MG63 (cell line): ENCODE results near the gene AP4M1. TPM values are rescaled to one million over a fixed set of nuclear protein-coding genes. Genes with fewer than 3 reads are reported as not detected.

Experiments used
- DNase-seq: peaks from one replicate; pipeline ENCODE4 v3.0.0-alpha.2; 2020
- H3K27me3 ChIP-seq: fragments of 250-450 bp; sonication (Bioruptor Pico); 2 replicates; pipeline ENCODE4 v1.5.1; 2020; ENCODE audit warnings: mild to moderate bottlenecking, moderate library complexity
- H3K36me3 ChIP-seq: fragments of 250-450 bp; sonication (Bioruptor Pico); 2 replicates; pipeline ENCODE4 v1.5.1; 2020; ENCODE audit warnings: mild to moderate bottlenecking, moderate library complexity
- H3K4me3 ChIP-seq: fragments of 250-450 bp; sonication (Bioruptor Pico); 2 replicates; pipeline ENCODE4 v1.5.1; 2020; ENCODE audit warnings: mild to moderate bottlenecking, moderate library complexity
- H3K9me3 ChIP-seq: fragments of 250-450 bp; sonication (Bioruptor Pico); 2 replicates; pipeline ENCODE4 v1.5.1; 2020; ENCODE audit warnings: mild to moderate bottlenecking, moderate library complexity
- total RNA-seq: library from RNA; depleted of rRNA; stranded (reverse); fragments of >200 nt; shearing (Covaris generic); gene quantifications from 2 replicates; pipeline ENCODE4 v1.2.3, GENCODE V29; 2014; ENCODE audit warnings: low replicate concordance; rRNA removed

The AP4M1 gene, protein sequence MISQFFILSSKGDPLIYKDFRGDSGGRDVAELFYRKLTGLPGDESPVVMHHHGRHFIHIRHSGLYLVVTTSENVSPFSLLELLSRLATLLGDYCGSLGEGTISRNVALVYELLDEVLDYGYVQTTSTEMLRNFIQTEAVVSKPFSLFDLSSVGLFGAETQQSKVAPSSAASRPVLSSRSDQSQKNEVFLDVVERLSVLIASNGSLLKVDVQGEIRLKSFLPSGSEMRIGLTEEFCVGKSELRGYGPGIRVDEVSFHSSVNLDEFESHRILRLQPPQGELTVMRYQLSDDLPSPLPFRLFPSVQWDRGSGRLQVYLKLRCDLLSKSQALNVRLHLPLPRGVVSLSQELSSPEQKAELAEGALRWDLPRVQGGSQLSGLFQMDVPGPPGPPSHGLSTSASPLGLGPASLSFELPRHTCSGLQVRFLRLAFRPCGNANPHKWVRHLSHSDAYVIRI
- 16.8 and 28.4 TPM in 2 replicates for total RNA-seq

GRCh38 chr7:100101016-100101862, at the start of gene AP4M1, which contains the start of gene MCM7:
Gene AP4M1, plus strand, starts transcription at chr7:100101643. Its CDS starts 72 bp downstream, at chr7:100101715.
Gene MCM7, minus strand, starts transcription at chr7:100101397. Its CDS starts 103 bp downstream, at chr7:100101294.
- no peaks in the 10 kb centered on the region for H3K9me3 ChIP-seq
- peak within 1 kb of the TSS; percentile 84 for H3K4me3 ChIP-seq
- peak; percentile 98 for DNase-seq
- no peaks in the 10 kb centered on the region for H3K27me3 ChIP-seq
- H3K36me3 ChIP-seq = peaks cover 35% of the 10 kb centered on the region

DNA sequence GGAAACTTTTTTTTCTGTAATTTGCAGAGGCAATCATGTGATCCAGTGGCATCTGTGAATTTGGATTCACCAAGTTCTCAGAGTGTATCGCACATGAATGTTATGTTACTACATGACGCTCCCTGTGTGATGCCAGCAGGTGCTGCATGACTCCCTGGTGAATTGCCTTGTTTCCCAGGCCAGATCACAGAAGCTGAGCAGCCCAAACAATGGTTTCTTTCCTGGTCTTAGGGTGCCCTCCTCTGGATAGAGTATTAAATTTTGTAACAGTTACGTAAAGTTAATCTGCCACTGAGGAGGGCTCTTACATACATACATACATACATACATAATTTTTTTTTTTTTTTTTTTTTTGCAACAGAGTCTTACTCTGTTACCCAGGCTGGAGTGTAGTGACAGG, 48.2 kb upstream of the AP4M1 start:
- Histone ChIP-seq H3K4me3 (no peak overlapping the region), H3K36me3 (no peaks in the 10 kb centered on the region), H3K9me3 (no peaks in the 10 kb centered on the region), H3K27me3 (no peaks in the 10 kb centered on the region)
- peak; percentile 15 for DNase-seq

DNA sequence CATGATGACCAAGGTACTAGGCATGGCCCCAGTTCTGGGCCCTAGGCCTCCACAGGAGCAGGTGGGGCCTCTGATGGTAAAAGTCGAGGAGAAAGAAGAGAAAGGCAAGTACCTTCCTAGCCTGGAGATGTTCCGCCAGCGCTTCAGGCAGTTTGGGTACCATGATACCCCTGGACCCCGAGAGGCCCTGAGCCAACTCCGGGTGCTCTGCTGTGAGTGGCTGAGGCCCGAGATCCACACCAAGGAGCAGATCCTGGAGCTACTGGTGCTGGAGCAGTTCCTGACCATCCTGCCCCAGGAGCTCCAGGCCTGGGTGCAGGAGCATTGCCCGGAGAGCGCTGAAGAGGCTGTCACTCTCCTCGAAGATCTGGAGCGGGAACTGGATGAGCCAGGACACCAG, 44.4 kb upstream of the AP4M1 start:
- Histone ChIP-seq H3K4me3 (no peak overlapping the region), H3K9me3 (no peaks in the 10 kb centered on the region), H3K27me3 (no peaks in the 10 kb centered on the region), H3K36me3 (no peaks in the 10 kb centered on the region)
- no peak for DNase-seq

DNA sequence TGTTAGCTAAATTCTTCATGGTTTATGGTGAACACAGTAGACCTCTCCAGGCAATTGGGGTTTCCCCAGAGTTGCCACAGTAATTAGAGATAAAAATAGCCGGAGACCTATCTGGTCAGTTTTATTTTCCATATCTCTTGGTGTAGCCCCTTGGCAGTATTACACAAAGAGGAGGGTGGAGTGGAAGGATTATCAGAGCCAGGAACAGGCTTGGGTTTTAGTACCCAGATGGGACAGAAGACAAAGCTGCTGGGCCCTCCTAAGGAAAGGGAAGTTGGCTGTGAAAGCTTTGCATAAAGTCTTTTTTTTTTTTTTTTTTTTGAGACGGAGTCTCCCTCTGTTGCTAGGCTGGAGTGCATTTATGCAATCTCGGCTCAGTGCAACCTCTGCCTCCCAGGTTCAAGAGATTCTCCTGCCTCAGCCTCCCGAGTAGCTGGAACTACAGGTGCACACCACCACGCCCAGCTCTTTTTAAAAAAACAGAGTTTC, 42.1 kb upstream of the AP4M1 start:
- no peaks in the 10 kb centered on the region for H3K27me3 ChIP-seq
- no peaks in the 10 kb centered on the region for H3K36me3 ChIP-seq
- H3K4me3 ChIP-seq = no peak overlapping the region
- no peaks in the 10 kb centered on the region for H3K9me3 ChIP-seq
- DNase-seq = no peak

- H3K4me3 ChIP-seq = no peak overlapping the region
- H3K36me3 ChIP-seq = 0 out of 2 replicates have a peak, but pooled peaks cover 2% of the 10 kb centered on the region
- H3K9me3 ChIP-seq = no peaks in the 10 kb centered on the region
- no peaks in the 10 kb centered on the region for H3K27me3 ChIP-seq
- DNase-seq = no peak
Observed at GRCh38 chr7:100061518-100062193, 39.8 kb upstream of the AP4M1 start.

- Histone ChIP-seq H3K9me3 (no peaks in the 10 kb centered on the region), H3K4me3 (no peak overlapping the region), H3K36me3 (0 out of 2 replicates have a peak, but pooled peaks cover 2% of the 10 kb centered on the region), H3K27me3 (no peaks in the 10 kb centered on the region)
- DNase-seq = no peak
Observed at GRCh38 chr7:100063376-100063775, 38.1 kb upstream of the AP4M1 start.

DNA sequence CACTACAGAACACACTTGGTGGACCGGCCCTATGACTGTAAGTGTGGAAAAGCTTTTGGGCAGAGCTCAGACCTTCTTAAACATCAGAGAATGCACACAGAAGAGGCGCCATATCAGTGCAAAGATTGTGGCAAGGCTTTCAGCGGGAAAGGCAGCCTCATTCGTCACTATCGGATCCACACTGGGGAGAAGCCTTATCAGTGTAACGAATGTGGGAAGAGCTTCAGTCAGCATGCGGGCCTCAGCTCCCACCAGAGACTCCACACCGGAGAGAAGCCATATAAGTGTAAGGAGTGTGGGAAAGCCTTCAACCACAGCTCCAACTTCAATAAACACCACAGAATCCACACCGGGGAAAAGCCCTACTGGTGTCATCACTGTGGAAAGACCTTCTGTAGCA, 37.3 kb upstream of the AP4M1 start:
- Histone ChIP-seq H3K36me3 (0 out of 2 replicates have a peak, but pooled peaks cover 2% of the 10 kb centered on the region), H3K4me3 (no peak overlapping the region), H3K27me3 (no peaks in the 10 kb centered on the region), H3K9me3 (no peaks in the 10 kb centered on the region)
- DNase-seq = no peak

GRCh38 chr7:100065452-100066186, 35.8 kb upstream of the AP4M1 start:
- DNase-seq = no peak
- Histone ChIP-seq H3K27me3 (no peaks in the 10 kb centered on the region), H3K4me3 (no peak overlapping the region), H3K36me3 (peaks cover 11% of the 10 kb centered on the region), H3K9me3 (peaks cover 2% of the 10 kb centered on the region; the same call in 1 of the 2 replicates)

DNA sequence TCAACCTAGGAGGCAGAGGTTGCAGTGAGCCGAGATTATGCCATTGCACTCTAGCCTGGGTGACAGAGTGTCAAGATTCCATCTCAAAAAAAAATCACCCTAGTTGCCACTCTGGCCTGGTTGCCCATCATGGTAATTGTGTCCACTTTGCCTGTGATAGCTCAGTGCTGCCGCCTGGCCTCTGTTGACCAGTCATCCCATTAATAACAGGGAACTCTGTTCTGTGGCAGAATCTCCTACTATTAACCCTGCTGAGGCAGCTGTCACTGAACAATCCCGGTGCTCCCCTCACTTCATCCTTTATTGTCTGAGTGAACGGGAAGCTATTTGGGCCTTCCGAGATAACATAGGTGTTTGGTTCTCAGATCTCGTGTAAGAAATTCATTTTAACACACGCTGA, 34.5 kb upstream of the AP4M1 start:
- DNase-seq = no peak
- Histone ChIP-seq H3K9me3 (peaks cover 14% of the 10 kb centered on the region), H3K4me3 (no peak overlapping the region), H3K27me3 (no peaks in the 10 kb centered on the region), H3K36me3 (peaks cover 24% of the 10 kb centered on the region)

DNA sequence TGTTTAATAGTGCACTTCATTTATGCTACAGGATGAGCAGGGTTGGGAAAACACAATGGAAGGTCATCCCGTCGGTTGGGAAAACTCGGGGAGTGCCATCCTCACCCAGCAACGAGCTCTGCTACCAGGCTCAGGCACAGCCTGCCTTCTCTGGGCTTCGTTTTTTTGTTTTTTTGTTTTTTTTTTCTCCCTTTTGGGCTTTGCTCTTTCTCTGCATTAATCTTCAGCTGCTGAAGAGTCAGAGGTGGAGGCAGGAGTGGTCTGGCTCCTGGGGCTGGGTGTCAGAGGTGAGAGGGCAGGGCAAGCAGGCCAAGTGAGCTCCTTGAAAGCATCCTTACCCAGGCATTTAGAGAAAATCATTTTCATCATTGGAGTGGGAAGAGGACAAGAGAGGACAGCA, 31.5 kb upstream of the AP4M1 start:
- Histone ChIP-seq H3K9me3 (peaks cover 14% of the 10 kb centered on the region), H3K36me3 (peaks cover 51% of the 10 kb centered on the region)

DNA sequence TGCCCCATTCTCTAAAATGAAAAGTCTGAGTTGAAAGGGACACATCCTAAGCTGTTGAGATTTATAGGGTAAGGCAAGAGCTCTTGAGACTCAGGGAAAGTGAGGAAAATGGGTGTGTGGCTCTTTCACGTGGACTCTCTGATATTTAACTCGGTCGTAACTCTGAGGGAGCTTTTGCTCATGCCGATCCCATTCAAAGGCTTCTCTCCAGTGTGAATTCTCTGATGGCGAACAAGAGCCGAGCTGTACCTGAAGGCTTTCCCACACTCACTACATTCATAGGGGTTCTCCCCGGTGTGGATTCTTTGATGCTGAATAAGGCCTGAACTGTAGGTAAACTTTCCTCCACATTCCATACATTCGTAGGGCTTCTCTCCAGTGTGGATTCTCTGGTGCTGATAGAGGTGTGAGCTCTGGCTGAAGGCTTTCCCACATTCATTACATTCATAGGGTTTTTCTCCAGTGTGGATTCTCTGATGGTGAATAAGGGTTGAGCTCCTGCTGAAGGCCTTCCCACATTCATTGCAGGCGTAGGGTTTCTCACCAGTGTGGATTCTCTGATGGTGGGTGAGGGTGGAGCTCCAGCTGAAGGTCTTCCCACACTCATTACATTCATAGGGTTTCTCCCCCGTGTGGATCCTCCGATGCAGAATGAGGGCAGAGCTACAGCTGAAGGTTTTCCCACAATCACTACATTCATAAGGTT, 30.3 kb upstream of the AP4M1 start:
- peaks cover 14% of the 10 kb centered on the region for H3K9me3 ChIP-seq
- DNase-seq = no peak
- H3K36me3 ChIP-seq = peaks cover 58% of the 10 kb centered on the region
- no peak overlapping the region for H3K4me3 ChIP-seq
- no peaks in the 10 kb centered on the region for H3K27me3 ChIP-seq

More for the DNA sequence above, 31.5 kb upstream of the AP4M1 start:
- Histone ChIP-seq H3K4me3 (no peak overlapping the region), H3K27me3 (no peaks in the 10 kb centered on the region)
- DNase-seq = no peak

- peaks cover 70% of the 10 kb centered on the region for H3K36me3 ChIP-seq
- no peak for DNase-seq
- H3K27me3 ChIP-seq = no peaks in the 10 kb centered on the region
- peaks cover 14% of the 10 kb centered on the region for H3K9me3 ChIP-seq
- no peak overlapping the region for H3K4me3 ChIP-seq
Observed at GRCh38 chr7:100072462-100072861, 29.0 kb upstream of the AP4M1 start.

DNA sequence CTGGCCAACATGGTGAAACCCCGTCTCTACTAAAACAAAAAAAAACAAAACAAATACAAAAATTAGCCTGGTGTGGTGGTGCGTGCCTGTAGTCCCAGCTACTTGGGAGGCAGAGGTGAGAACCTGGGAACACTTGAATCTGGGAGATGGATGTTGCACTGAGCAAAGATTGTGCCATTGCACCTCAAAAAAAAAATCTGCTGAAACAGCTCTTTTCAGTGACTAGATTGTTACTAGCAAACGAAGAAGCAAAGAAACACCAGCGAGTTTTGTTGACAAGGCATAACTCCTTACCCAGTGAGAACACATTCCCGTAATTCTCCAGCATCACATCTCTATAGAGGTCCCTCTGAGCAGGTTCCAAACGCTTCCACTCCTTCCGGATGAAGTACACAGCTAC, 26.6 kb upstream of the AP4M1 start:
- Histone ChIP-seq H3K9me3 (peaks cover 14% of the 10 kb centered on the region), H3K36me3 (peaks cover 84% of the 10 kb centered on the region), H3K4me3 (no peak overlapping the region), H3K27me3 (no peaks in the 10 kb centered on the region)
- DNase-seq = no peak

DNA sequence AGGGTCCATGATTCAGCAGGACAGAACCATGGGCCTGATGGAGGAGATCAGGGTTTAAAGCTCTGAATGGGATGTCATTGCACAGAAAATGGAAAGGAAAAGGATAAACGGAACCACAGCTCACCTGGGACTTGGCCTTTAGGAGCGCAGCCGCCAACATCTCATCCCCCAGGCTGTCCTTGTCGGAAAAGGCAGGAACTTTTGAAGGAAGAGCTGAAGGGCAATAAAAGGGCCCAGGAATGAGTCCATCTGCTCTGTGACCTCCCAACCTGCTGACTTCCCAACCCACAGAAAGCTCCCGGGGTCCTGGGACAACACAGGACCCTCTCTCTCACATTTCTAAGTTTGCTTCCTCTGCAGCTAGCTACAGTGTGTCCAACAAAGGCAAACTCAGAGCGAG, 26.0 kb upstream of the AP4M1 start:
- Histone ChIP-seq H3K36me3 (peaks cover 80% of the 10 kb centered on the region), H3K4me3 (no peak overlapping the region), H3K27me3 (no peaks in the 10 kb centered on the region), H3K9me3 (peaks cover 14% of the 10 kb centered on the region)
- DNase-seq = no peak

DNA sequence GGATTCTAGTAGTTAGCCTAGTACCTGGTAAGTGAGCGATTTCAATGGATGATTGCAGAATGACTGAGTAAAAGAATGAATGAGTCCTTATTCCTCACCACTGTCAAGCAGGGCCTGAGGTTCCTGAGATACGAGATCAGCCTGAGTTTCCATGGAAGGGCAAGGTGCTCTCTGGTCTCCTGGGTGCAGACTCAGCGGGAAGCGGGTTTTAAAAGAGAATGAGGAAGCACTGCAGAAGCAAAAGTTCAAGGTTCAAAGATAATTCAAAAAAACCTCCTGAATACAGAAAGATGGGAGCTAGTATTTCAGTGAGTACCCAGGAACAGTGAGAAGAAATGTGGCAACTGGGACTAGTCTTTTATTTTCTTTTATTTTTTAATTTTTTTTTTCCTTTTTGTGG, 24.2 kb upstream of the AP4M1 start:
- H3K4me3 ChIP-seq = no peak overlapping the region
- H3K36me3 ChIP-seq = peaks cover 63% of the 10 kb centered on the region
- DNase-seq = no peak
- H3K9me3 ChIP-seq = no peaks in the 10 kb centered on the region; the same call in none of the 2 replicates
- no peaks in the 10 kb centered on the region for H3K27me3 ChIP-seq
